Colonic mucosa (tissue), 4 donors: ENCODE results near the gene DLGAP1. TPM values are rescaled to one million over a fixed set of nuclear protein-coding genes. Genes with fewer than 3 reads are reported as not detected.

ENCODE experiments used
- DNase-seq: peaks from one replicate; pipeline ENCODE4 v3.0.0-alpha.2; 2020
- H3K27ac ChIP-seq: fragments of 200-600 bp; one replicate; pipeline ENCODE4 v1.8.0; 2021
- H3K27me3 ChIP-seq: fragments of 200-600 bp; one replicate; pipeline ENCODE4 v1.8.0; 2021
- H3K36me3 ChIP-seq: fragments of 200-600 bp; one replicate; pipeline ENCODE4 v1.8.0; 2021
- H3K4me1 ChIP-seq: fragments of 200-600 bp; one replicate; pipeline ENCODE4 v1.8.0; 2021; ENCODE audit warnings: mild to moderate bottlenecking
- H3K4me3 ChIP-seq: fragments of 200-600 bp; one replicate; pipeline ENCODE4 v1.8.0; 2021
- H3K9ac ChIP-seq, 2 donors: one replicate each; pipeline ENCODE4 v1.7.0; 2013; ENCODE audit warnings: control low read depth in 2 of 2, low read depth in 2 of 2, low read length in 2 of 2
- H3K9me3 ChIP-seq: fragments of 200-600 bp; one replicate; pipeline ENCODE4 v1.8.0; 2021
- CTCF ChIP-seq: fragments of 200-600 bp; IDR thresholded peaks from one replicate; pipeline ENCODE4 v1.8.0; 2022; ENCODE audit warnings: antibody characterized with exemption, mild to moderate bottlenecking
- intact Hi-C: fragments of 100-400 bp; cut with DNase I; formaldehyde crosslinking; loops from one replicate; pipeline ENCODE4 v1.14.1; 2022
- total RNA-seq, 2 donors: library from RNA; stranded (reverse); fragmentation: NEBNext Ultra II Directional in 1 of 2; extraction: Animal tissue kit (Norgen Biotek cat#: 25700) in 1 of 2; gene quantifications; one replicate each; pipeline ENCODE4 v1.2.1, GENCODE V29; 2021
- donor health status: healthy.
- donor health status: DM: no; HTN: no; CAD: no.
- donor health status: DM: no; HTN: no; CAD: no.

DLGAP1 gene
- total RNA-seq, 2 donors from 2014 or later: 0.25 to 0.50 TPM

- no peak for DNase-seq
- TF ChIP-seq CTCF: no peak
- Histone ChIP-seq H3K9ac (no peak overlapping the region), H3K36me3 (no peaks in the 10 kb centered on the region), H3K27me3 (no peaks in the 10 kb centered on the region), H3K27ac (no peak overlapping the region), H3K4me3 (no peak overlapping the region), H3K4me1 (no peaks in the 10 kb centered on the region), H3K9me3 (no peaks in the 10 kb centered on the region)
- intact Hi-C loops: no loop called here
Observed at GRCh38 chr18:3468833-3469232, 986.3 kb downstream of the DLGAP1 start.

DNA sequence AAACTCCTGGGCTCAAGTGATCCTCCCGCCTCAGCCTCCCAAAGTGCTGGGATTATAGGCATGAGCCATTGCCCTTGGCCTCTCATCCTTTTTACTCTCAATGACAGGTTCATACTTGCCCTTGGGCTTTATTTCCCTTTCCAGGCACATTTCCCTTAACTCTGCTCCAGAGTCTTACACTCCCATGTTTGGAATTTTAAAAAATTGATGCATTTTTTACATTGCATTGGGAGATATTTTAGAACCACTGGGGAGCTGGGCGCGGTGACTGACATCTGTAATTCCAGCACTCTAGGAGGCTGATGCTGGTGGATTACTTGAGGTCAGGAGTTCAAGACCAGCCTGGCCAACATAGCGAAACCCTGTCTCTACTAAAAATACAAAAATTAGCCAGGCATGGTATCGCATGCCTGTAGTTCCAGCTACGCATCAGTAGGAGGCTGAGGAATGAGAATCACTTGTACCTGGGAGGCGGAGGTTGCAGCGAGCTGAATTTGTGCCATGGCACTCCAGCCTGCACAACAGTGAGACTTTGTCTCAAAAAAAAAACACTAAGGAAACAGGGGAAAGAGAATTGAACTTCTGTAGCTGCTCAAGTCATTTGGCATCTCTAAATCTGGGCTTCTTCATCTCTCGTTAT is 986.9 kb downstream of the DLGAP1 start:
- Histone ChIP-seq H3K4me3 (no peak overlapping the region), H3K27ac (no peak overlapping the region)

GRCh38 chr18:3466872-3467271 is 988.2 kb downstream of the DLGAP1 start:
- intact Hi-C loops: no loop called here
- DNase-seq: no peak
- Histone ChIP-seq H3K36me3 (no peaks in the 10 kb centered on the region), H3K27ac (no peak overlapping the region), H3K27me3 (no peaks in the 10 kb centered on the region), H3K9ac (no peak overlapping the region), H3K4me1 (no peaks in the 10 kb centered on the region), H3K4me3 (no peak overlapping the region), H3K9me3 (no peaks in the 10 kb centered on the region)
- no peak for TF ChIP-seq CTCF

More for the DNA sequence above, 986.9 kb downstream of the DLGAP1 start:
- Histone ChIP-seq H3K9ac (no peak overlapping the region), H3K9me3 (no peaks in the 10 kb centered on the region), H3K36me3 (no peaks in the 10 kb centered on the region), H3K27me3 (no peaks in the 10 kb centered on the region), H3K4me1 (no peaks in the 10 kb centered on the region)
- peak; percentile 8 for DNase-seq
- intact Hi-C loops: no loop called here
- no peak for TF ChIP-seq CTCF

- TF ChIP-seq CTCF: no peak
- H3K4me1 ChIP-seq: no peaks in the 10 kb centered on the region
- no peak overlapping the region for H3K4me3 ChIP-seq
- DNase-seq: no peak
- H3K27me3 ChIP-seq: no peaks in the 10 kb centered on the region
- no peaks in the 10 kb centered on the region for H3K36me3 ChIP-seq
- intact Hi-C loops: no loop called here
- no peaks in the 10 kb centered on the region for H3K9me3 ChIP-seq
- H3K27ac ChIP-seq: no peak overlapping the region
- H3K9ac ChIP-seq: no peak overlapping the region
Observed at GRCh38 chr18:3466045-3466444, 989.1 kb downstream of the DLGAP1 start.

DNA sequence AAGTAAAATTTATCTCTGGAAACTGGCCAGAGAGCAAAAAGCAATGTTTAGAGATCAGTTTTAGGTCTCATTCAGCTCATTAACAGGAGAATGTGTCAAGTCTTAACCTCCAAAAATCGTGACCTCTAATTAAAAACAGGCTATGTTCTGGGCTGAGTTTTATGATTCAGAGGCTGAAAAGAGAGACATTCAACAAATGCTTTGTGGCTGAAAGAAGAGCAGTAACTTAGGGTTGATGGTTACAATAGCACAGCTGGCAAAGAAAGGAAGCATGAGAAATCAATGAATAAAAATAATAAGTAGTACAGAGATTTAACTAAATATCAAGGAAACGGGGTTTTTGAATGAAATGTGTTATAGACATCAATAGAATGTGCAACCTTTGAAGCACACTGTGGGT is 992.1 kb downstream of the DLGAP1 start:
- no peak for TF ChIP-seq CTCF
- Histone ChIP-seq H3K9ac (no peak overlapping the region), H3K27ac (no peak overlapping the region), H3K9me3 (no peaks in the 10 kb centered on the region), H3K36me3 (no peaks in the 10 kb centered on the region), H3K4me1 (peaks cover 8% of the 10 kb centered on the region), H3K27me3 (no peaks in the 10 kb centered on the region), H3K4me3 (no peak overlapping the region)
- DNase-seq: no peak
- intact Hi-C loops: no loop called here
